HPDE6-E6E7 (cell line): ENCODE measurements around the gene SDK1.
"Not testable (repeated sequence)": the region's sequence is repeated elsewhere in the genome, so short reads cannot be mapped to it uniquely, and the experiment has no call there.

Source experiments
- DNase-seq: peaks from one replicate; pipeline ENCODE4 v3.0.0; 2011; ENCODE audit warnings: missing footprints; ENCODE audit errors: extremely low spot score

The SDK1 gene

DNA sequence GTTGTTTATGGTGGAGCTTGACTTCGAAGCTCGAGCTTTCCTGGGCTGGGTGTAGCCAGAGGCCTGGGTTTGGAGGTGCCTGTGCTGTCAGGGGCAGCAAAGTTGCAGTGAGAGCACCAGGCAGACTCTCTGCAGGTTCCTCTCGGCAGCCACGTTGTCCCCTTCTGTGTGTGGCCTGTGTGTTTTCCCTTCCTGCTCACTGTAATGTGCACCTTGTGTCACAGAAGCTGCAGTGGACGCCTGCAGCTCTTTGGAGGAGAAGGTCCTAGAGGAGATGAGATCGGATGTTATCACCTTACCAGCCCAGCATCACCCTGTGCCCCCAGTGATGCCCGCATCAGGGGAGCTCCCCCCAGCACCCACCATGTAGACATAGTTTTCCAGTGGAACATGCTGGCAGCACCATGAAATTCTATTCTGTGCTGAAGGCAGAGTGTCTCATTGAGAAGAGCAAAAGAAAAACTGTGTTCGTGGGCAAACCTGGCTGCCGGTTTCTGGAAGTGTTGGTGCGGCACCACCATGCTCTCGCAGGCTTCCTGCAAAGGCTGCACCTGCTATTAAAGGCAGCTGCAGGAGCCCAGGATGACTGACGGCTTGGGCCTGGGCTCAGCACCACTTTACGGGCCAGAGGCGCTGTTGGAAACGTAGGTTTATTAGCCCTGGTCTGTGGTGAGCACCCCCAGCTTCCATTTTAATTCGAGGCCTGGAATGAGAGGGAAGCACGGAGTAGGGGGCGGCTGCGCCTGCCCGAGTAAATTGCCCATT lies 771.3 kb downstream of the SDK1 start:
- no peak for DNase-seq

DNA sequence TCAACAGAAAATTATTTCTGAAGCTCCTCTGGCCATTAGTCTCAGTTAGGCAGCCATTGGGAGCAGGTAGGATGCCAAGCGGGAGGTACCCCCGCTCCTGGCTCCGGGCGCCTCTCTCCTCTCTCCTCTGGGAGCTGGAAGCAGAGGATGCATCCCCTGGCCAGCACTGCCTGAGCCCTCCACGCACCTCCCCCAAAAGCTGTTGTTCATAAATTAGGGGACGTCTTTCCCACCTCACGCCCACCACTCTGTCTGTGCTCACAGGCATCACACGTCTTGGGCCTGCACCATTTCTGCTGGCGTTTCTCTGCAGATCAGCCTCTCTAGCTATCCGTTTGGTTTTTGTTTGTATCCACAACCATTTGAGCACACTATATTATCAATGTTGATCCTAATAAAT lies 772.0 kb downstream of the SDK1 start:
- DNase-seq = no peak

DNA sequence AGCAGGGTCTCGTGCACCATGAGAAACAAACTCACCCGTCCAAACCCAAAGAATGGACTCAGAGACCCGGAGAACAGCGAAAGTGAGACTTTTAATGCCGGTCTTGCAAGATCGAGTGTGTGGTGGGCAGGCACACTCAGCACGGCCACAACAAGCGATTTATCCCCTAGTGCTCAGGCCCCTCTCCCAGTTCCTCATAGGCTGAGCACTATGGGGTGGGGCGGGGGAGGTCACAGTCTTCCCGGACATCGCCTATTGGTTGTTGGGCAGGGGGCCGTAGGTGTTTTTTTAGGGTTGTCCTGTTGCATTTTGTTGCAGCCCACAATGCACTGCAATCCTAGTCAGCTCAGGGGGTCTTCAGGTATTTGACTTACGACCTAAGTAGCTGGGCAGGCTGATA lies 772.7 kb downstream of the SDK1 start:
- DNase-seq = no peak

DNA sequence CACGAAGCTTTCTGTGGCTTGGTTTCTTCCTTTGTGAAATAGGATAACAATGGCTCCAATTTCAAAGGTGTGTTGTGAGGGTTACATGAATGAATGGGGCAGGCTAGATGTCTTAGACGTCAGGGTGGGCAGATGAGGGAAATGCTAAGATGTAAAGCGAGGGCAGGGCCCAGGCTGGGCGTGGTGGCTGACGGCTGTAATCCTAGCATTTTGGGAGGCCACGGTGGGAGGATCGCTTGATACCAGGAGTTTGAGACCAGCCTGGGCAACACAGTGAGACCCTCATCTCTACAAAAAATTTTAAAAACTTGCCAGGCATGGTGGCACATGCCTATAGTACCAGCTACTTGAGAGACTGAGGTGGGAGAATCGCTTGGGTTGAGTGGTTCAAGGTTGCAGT lies 773.4 kb downstream of the SDK1 start:
- DNase-seq = no peak

DNA sequence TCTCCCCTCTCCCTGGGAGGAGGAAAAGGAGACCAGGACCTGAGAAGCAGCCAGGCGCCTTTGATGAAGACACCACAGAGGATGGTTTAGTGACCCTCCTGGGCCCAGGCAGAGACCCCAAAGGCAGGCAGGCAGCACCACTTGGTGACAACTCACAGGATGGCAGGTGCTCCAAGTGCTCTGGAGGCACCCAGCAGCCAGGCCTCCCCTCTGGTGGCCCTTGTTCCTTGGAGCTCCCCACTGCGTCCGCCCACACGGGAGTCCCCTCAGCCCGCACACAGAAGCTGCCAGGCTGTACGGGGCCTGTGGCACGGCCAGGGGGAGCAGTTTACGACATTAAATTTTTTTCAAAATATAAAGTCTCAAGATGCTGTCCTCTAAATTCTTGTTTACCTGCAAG lies 773.9 kb downstream of the SDK1 start:
- DNase-seq = no peak

DNA sequence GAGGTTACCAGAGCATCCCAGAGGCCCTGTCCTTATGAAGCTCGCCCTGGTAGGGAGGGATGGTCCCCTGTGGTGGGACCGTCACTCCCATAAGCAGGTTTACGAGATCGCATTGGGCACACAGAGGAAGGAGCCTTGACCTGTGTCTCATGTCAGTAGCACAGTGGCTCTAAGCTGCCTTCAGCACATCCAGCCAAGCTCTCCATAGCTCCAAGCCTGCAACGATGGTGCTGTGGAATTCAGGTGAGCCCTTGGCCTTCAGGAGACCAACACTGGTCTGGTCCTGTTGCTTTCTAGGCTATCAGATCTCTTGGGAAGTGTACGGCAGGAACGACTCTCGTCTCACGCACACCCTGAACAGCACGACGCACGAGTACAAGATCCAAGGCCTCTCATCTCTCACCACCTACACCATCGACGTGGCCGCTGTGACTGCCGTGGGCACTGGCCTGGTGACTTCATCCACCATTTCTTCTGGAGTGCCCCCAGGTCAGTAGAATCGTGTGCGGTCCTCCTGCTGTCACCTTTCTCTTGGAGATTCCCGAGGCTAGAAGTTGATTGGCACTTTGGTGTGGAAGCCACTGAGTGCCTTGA lies 775.7 kb downstream of the SDK1 start:
- no peak for DNase-seq

DNA sequence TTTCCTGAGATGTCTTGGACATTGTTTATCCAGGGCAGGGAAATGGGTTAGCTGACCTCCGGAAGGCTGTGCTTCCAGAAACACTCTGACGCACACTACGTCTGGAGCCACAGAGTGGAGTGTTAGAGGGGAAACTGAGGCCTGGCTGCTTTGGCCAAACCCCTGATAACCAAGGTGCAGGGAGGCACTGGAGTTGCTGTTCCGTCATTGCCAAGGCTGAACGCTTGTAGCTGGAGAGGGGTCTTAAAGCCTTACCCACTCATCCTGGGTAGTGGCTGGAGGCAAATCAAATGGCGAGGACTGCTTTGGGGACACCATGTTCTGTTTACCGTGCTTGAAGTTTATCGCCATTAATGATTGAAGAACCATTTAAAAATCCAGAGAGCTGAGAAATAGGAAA lies 776.9 kb downstream of the SDK1 start:
- no peak for DNase-seq

DNA sequence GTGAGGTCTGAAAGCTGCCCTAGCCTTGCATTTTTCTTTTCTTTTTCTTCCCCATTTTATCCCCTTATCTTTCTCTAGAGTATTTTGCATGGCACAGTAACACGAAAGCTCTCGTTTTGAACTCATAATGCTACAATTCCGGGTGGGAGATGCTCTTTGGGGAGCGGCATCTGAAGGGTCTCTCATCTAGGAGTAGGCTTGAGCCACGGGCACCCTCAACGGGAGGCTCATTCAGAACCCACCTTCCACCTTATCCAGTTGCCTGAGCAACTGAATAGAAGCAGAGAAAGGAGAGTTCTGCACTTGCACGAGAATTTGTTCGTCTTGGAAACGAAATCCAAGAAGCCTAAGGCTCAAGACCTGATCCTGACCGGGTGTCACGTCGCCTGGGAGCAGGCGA lies 777.5 kb downstream of the SDK1 start:
- DNase-seq = no peak

DNA sequence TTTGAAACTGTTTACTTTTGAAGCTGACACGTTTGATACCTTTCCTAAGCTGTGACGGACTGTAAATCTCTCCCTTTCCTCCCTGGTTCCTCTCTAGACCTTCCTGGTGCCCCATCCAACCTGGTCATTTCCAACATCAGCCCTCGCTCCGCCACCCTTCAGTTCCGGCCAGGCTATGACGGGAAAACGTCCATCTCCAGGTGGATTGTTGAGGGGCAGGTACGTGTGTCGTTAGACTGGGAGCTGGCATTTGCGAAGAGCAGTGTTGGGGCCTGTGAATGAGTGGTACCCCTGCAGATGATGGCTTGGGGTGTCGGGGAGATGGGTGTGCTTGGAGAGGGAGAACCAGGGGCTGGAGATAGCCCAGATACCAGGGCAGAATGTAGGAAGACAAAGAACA lies 778.3 kb downstream of the SDK1 start:
- DNase-seq = no peak

DNA sequence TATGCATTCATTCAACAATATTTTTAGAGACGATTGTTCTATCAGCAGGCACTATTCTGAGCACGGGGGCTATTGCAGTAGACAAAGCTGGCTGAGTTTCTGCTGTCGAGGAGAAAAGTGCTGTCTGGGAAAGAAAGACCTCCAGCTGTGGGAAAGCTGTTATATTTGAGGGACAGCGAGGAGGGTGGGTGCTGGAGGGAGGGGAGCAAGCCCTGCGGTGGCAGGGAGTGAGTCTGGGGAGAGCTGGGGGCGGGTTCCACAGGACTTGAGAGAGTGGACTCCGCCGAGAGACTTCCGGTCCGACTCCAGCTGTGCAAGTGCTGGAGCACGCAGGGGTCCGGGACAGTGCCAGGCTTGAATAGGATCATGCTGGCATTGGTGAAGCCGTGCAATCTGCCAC lies 778.9 kb downstream of the SDK1 start:
- DNase-seq = no peak

DNA sequence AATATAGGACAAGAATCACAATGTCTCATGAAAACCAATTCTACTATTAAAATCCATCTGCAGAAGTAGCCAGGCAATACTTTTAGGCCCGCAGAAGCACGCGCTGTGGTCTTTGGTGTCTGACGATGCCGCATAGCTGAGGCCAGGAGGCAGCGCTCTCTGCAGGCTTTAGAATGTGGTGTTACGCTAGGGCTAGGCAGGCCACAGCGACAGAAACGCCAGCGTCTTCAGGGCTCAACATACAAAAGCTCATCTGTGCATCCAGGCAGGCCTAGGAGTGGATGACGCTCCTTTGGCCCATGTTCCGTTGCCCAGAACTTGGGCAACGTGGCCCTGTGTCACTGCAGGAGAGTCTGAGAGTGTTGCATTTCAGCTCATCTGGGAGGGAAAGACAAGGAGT lies 779.9 kb downstream of the SDK1 start:
- DNase-seq = no peak

DNA sequence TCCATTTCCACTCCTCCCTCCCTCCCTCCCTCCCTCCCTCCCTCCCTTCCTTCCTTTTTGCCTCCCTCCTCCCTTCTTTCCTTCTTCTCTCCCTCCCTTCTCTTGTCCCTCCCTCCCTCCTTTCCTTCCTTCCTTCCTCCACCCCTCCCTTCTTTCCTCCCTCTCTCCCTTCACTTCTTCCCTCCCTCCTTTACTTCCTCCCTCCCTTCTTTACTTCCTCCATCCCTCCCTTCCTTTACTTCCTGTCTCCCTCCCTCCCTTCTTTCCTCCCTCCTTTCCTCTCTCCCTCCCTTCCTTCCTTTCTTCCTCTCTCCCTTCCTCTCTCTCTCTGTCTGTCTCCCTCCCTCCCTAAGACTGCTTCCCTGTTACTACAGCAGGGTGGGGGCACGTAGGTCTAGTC lies 782.5 kb downstream of the SDK1 start:
- no peak for DNase-seq

DNA sequence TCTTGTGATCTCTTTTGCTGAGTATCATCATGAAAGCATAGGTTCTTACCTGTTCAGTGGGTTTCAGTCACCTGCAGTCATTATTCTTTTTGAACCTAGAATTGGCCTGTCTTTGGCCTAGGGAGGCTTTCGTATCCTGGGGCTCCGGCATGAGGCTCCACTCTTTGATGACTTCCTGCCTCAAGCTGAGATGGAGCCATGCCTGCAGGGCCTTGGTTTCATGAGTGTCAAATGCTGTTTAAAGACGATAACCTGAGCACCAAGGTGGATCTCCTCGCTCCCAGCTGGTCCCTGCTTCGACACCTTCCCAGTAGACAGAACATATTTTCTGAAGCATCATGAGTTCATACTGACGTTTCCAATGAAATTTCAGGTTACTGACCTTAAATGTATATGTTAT lies 783.2 kb downstream of the SDK1 start:
- DNase-seq = no peak

DNA sequence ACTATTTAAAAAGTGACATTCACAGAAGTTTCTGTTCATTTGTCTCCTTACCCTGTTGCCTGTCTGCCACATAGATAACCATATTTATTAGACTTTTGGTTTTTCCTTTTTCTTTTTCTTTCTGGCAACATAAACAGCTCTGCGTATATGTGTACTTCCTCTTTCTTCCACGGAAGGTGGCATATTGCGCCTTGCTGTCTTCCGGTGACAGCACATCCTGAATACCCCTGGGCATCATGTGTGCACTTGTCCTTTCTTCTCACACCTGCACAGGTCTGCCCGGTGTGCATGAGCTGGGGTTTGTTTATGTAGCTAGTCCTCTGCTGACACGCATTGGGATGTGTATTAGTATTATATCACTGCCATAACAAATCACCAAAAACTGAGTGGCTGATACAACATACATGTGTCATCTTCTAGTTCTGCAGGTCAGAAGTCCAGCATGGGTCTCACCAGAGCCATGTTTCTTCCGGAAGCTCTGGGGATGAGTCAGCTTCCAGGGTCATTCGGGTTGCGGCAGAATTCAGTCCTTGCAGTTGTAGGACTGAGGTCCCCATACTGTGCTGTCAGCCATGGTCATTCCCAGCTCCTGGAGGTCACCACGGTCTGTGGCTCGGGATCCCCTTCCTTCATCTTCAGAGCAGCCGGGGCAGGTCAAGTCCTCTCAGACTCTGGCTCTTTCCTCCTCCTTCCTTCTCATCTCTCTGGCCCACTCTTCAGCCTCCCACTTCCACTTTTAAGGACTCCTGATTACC lies 785.1 kb downstream of the SDK1 start:
- DNase-seq = no peak

DNA sequence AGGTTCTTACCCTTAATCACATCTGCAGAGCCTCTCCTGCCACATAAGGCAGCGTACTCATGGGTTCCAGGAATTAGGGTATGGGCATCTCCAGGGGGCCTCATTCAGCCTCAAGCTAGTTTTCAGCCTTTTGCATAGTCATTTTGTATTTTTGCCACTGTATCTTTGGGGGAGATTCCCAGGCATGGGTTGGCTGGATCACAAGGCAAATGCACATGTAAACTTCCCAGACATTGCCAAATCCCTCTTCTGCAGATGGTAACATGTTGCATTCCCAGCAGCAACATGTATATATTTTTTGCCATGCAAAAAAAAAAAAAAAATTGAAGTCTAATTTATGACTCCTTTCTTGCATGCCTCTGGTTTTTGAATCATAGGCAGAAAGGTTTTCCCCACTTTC lies 785.7 kb downstream of the SDK1 start:
- DNase-seq = no peak

DNA sequence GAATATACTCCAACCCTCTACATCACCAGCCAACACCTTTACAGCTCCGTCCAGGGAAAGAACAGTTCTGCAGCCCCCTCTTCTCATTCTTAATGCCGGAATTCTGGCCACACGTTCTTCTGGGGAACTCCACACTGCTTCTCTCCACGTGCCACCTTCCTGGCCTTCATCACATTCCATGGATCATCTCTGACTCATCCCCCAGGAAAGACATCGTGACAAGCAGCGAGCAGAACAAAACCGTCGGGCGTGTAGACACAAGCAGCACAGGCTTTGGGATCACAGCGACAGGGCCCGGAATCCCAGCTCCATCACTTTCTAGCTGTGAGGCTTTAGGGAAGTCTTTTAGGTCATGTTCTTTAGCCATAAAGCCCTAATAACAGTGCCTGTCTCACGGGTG lies 790.7 kb downstream of the SDK1 start:
- DNase-seq = no peak

DNA sequence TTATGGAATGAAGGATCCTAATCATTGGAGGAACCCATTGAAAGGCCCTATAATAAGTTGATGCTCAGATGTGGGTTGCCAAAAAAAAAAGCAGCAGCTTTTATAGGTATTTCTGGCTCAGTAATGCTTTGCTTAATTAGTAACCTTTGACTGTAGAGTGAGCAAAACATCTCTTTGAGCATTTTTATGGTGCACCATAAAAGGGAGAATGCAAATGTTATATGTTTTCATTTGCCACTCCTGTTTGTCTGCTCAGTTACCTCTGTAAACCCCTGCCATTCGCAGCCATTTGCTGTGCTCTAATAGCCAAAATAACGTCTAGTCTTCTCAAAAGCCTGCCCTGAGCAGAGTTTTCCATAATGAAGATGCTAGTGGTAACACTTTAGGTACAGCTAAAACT lies 792.0 kb downstream of the SDK1 start:
- no peak for DNase-seq

DNA sequence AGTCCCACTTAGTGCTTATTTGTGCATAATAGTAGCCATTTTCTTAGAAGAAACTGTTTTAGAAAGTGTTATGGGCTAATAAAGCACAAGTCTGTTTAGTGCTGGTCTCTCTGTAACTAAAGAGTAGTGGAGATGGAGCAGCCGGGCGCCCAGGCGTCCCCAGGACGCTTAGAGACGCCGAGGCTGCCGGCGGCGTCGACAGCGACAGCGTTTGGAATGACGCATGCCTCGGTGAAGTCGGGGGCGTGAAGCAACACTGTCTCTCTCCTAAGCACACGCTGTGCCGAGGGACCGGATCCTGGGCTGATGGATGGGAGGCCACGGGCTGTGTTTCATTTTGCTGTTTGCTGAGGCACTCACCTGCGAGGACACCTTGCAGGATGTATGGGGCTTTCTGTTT lies 792.4 kb downstream of the SDK1 start:
- no peak for DNase-seq

DNA sequence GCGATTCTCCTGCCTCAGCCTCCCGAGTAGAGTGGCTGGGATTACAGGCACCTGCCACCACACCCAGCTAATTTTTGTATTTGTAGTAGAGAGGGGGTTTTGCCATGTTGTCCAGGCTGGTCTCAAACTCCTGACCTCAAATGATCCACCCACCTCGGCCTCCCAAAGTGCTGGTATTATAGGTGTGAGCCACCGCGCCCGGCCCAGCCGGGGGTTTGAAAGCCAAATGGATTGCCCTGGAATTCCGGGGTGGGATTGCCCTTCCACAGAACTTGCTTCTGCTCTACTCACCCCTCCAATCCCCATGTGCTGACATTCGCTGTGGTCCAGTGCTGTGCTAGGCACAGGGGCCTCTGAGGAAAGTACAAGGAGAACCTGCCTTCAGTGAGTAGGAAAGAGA lies 793.1 kb downstream of the SDK1 start:
- DNase-seq = not testable (repeated sequence)

DNA sequence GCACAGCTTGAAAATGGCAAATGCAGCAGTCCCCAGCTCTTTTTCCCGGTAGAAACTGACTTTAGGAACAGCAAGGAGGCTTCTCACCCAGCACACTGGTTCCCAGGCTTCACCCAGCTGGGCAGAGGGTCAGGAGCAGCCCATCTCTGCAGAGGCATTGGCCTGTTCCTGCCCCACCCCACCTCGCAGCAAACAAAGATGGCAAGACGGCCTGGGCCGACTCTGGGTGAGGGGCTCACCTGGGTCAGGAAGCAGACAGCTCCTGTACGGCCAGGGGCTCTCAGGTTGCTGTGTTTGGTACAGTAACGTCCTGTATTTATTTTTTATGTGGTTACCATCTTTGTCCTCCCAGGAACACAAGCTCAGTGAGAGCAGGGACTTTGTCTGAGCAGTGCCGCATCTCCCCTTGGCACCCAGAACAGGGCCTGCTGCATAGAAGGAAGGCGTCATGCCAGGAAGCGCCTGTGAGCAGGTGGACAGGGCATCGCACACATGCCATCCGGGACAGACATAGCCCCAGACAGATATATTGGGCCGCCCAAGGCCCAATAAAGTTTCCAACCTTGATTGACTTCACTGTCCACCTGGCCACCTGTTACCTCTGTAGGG lies 796.1 kb downstream of the SDK1 start:
- DNase-seq = no peak

DNA sequence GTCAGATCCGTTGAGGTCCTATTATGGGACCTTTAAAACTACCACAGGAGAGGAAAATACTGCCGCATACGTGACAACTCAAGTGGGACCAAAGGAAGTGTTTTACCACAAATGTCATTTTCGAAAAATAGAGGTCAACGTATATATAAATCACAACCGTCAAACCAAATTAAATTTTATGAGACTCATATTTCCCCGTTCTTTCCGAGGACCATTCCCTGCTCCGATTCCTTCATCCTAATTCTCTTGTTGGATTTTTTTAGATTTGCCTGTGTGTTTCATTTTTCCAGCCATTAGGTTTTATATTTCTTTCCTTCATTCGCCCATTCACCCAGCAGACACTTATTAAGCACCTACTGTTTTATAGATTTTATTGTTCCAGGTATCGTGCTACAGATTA lies 797.1 kb downstream of the SDK1 start:
- no peak for DNase-seq

DNA sequence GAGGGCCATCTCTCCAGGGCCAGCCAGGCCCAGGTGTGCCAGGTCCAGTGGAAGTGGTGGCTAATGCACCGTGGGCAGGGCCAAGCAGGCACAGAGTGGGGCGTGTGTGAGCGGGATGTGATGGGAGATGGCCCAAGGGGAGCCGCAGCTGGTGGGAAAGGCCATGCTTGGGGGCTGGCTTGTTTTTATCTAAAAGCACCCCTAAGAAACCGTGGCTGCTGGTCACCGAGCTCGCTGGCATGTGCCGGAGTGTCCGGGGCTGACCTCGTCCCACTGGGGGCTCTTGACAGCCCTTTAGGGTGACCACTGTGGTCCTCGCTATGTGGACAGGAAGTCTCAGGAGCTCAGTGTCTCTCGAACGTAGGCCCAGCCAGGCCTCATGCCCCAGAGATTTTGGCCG lies 798.6 kb downstream of the SDK1 start:
- no peak for DNase-seq

DNA sequence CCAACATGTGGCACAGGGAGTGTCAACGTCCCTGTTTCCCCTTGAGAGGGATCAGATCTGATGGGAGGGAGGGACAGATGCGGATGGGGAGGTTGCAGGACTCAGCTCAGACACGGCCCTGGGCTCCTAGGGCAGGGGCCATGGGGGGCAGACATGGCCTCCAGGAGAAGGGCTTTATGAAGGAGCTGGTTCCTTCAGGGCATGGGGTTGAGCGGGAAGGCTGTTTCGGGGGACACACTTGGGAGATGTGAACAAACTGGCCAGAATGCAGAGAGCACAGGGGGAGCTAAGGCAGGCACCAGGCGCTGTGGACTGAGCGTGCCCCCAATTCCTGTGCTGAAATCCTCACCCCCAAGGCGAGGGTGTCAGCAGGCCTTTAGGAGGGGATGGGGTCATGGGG lies 799.1 kb downstream of the SDK1 start:
- DNase-seq = no peak
